Measurements from ENCODE around the gene ACTL8. TPM values are rescaled to one million over a fixed set of nuclear protein-coding genes. Genes with fewer than 3 reads are reported as not detected.
A peak's percentile ranks its signal among the peaks of the same experiment; 100 is the strongest.

ACTL8 gene
- total and polyA plus RNA-seq, 2 experiments from 2014 or later = 0.34 TPM; not detected in 1

DNA sequence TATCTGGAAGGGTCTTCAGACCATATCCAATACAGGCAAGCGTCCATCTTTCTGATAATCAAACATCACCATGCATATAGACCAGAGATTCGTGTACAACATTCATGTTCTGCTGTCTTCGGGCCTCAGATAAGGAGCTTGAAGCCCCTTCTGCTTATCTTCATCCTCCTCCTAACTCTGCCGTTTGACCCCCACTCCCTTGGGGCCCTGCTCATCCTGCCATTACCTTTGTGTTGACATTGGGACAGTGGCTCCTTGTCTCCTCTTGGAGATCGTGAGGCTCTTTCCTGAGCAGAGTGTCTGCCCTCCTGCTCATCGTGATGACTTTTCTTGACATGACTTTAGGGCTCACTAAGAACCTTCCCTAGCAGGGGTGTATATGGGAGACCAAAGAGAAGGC lies 37.3 kb downstream of the ACTL8 start:
- H3K4me2 ChIP-seq = no peak overlapping the region
- H3K4me1 ChIP-seq (ENCODE audit: insufficient read depth) = no peaks in the 10 kb centered on the region
- H2AFZ ChIP-seq = no peak overlapping the region
- no peaks in the 10 kb centered on the region for H3K27me3 ChIP-seq
- no peaks in the 10 kb centered on the region for H3K36me3 ChIP-seq (replicated peaks; ENCODE audit: insufficient read depth, low read depth)
- TF ChIP-seq, protein P1, sequence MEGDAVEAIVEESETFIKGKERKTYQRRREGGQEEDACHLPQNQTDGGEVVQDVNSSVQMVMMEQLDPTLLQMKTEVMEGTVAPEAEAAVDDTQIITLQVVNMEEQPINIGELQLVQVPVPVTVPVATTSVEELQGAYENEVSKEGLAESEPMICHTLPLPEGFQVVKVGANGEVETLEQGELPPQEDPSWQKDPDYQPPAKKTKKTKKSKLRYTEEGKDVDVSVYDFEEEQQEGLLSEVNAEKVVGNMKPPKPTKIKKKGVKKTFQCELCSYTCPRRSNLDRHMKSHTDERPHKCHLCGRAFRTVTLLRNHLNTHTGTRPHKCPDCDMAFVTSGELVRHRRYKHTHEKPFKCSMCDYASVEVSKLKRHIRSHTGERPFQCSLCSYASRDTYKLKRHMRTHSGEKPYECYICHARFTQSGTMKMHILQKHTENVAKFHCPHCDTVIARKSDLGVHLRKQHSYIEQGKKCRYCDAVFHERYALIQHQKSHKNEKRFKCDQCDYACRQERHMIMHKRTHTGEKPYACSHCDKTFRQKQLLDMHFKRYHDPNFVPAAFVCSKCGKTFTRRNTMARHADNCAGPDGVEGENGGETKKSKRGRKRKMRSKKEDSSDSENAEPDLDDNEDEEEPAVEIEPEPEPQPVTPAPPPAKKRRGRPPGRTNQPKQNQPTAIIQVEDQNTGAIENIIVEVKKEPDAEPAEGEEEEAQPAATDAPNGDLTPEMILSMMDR (IDR thresholded peaks at IDR 0.05; ENCODE audit: poor library complexity) = no peak
- TF ChIP-seq EZH2phosphoT487 (IDR thresholded peaks at IDR 0.05; ENCODE audit: low read depth, severe bottlenecking, unreplicated experiment) (no peak), EZH2 (IDR thresholded peaks at IDR 0.05; ENCODE audit: borderline replicate concordance) (no peak)
- WGBS (ENCODE audit: low lambda C conversion rate, missing lambda C conversion rate) = 80% methylated on average over 6 of the region's 6 CpGs
- H3K9me2 ChIP-seq (replicated peaks; ENCODE audit: insufficient read depth) = no peaks in the 10 kb centered on the region
- H4K20me1 ChIP-seq (ENCODE audit: insufficient read depth, poor library complexity, severe bottlenecking) = no peaks in the 10 kb centered on the region
- H3K9me3 ChIP-seq (ENCODE audit: low read depth) = no peaks in the 10 kb centered on the region
- H3K27ac ChIP-seq = no peak overlapping the region
- DNase-seq (ENCODE audit: low spot score) = no peak
- no peak overlapping the region for H3K4me3 ChIP-seq
- no peaks in the 10 kb centered on the region for H3K79me2 ChIP-seq

GRCh38 chr1:17795081-17795809 lies 40.1 kb downstream of the ACTL8 start:
- no peaks in the 10 kb centered on the region for H3K9me2 ChIP-seq (replicated peaks; ENCODE audit: insufficient read depth)
- no peaks in the 10 kb centered on the region for H3K79me2 ChIP-seq
- no peak overlapping the region for H3K27ac ChIP-seq
- no peak overlapping the region for H2AFZ ChIP-seq
- peaks cover 21% of the 10 kb centered on the region for H3K27me3 ChIP-seq
- H3K4me3 ChIP-seq = no peak overlapping the region
- H4K20me1 ChIP-seq (ENCODE audit: insufficient read depth, poor library complexity, severe bottlenecking) = no peaks in the 10 kb centered on the region
- H3K4me2 ChIP-seq = no peak overlapping the region
- H3K9me3 ChIP-seq (ENCODE audit: low read depth) = no peaks in the 10 kb centered on the region
- TF ChIP-seq EZH2 (IDR thresholded peaks at IDR 0.05; ENCODE audit: borderline replicate concordance) (no peak), EZH2phosphoT487 (IDR thresholded peaks at IDR 0.05; ENCODE audit: low read depth, severe bottlenecking, unreplicated experiment) (no peak)
- no peaks in the 10 kb centered on the region for H3K36me3 ChIP-seq (replicated peaks; ENCODE audit: insufficient read depth, low read depth)
- DNase-seq (ENCODE audit: low spot score) = peak; percentile 29
- no peaks in the 10 kb centered on the region for H3K4me1 ChIP-seq (ENCODE audit: insufficient read depth)
- WGBS (ENCODE audit: low lambda C conversion rate, missing lambda C conversion rate) = 64% methylated on average over 15 of the region's 15 CpGs

GRCh38 chr1:17795836-17796645 lies 40.9 kb downstream of the ACTL8 start:
- Histone ChIP-seq H3K36me3 (replicated peaks; ENCODE audit: insufficient read depth, low read depth) (no peaks in the 10 kb centered on the region), H3K4me3 (no peak overlapping the region), H3K27ac (no peak overlapping the region), H3K27me3 (peaks cover 22% of the 10 kb centered on the region), H3K4me2 (no peak overlapping the region), H2AFZ (no peak overlapping the region), H4K20me1 (ENCODE audit: insufficient read depth, poor library complexity, severe bottlenecking) (no peaks in the 10 kb centered on the region), H3K79me2 (no peaks in the 10 kb centered on the region), H3K9me2 (replicated peaks; ENCODE audit: insufficient read depth) (no peaks in the 10 kb centered on the region), H3K4me1 (ENCODE audit: insufficient read depth) (no peaks in the 10 kb centered on the region), H3K9me3 (ENCODE audit: low read depth) (no peaks in the 10 kb centered on the region)
- 82% methylated on average over 8 of the region's 10 CpGs for WGBS (ENCODE audit: low lambda C conversion rate, missing lambda C conversion rate)
- no peak for DNase-seq (ENCODE audit: low spot score)
- TF ChIP-seq, protein P1 (IDR thresholded peaks at IDR 0.05; ENCODE audit: poor library complexity) = no peak
- TF ChIP-seq EZH2phosphoT487 (IDR thresholded peaks at IDR 0.05; ENCODE audit: low read depth, severe bottlenecking, unreplicated experiment) (no peak), EZH2 (IDR thresholded peaks at IDR 0.05; ENCODE audit: borderline replicate concordance) (no peak)

GRCh38 chr1:17797478-17797877 lies 42.3 kb downstream of the ACTL8 start:
- WGBS (ENCODE audit: low lambda C conversion rate, missing lambda C conversion rate) = 87% methylated on average over 8 of the region's 8 CpGs
- no peaks in the 10 kb centered on the region for H3K9me3 ChIP-seq (ENCODE audit: low read depth)
- no peaks in the 10 kb centered on the region for H3K79me2 ChIP-seq
- H3K4me3 ChIP-seq = no peak overlapping the region
- H3K9me2 ChIP-seq (replicated peaks; ENCODE audit: insufficient read depth) = no peaks in the 10 kb centered on the region
- H3K27ac ChIP-seq = no peak overlapping the region
- no peak for DNase-seq (ENCODE audit: low spot score)
- peaks cover 22% of the 10 kb centered on the region for H3K27me3 ChIP-seq
- H3K36me3 ChIP-seq (replicated peaks; ENCODE audit: insufficient read depth, low read depth) = no peaks in the 10 kb centered on the region
- TF ChIP-seq, protein P1 (IDR thresholded peaks at IDR 0.05; ENCODE audit: poor library complexity) = no peak
- H4K20me1 ChIP-seq (ENCODE audit: insufficient read depth, poor library complexity, severe bottlenecking) = no peaks in the 10 kb centered on the region
- no peaks in the 10 kb centered on the region for H3K4me1 ChIP-seq (ENCODE audit: insufficient read depth)
- no peak overlapping the region for H2AFZ ChIP-seq
- H3K4me2 ChIP-seq = no peak overlapping the region
